HS-27A (cell line): ENCODE results near the gene IRX2.

ENCODE experiments used
- DNase-seq: peaks from one replicate; pipeline ENCODE4 v3.0.0-alpha.2; 2012; ENCODE audit warnings: low read depth, missing footprints

Gene IRX2

DNA sequence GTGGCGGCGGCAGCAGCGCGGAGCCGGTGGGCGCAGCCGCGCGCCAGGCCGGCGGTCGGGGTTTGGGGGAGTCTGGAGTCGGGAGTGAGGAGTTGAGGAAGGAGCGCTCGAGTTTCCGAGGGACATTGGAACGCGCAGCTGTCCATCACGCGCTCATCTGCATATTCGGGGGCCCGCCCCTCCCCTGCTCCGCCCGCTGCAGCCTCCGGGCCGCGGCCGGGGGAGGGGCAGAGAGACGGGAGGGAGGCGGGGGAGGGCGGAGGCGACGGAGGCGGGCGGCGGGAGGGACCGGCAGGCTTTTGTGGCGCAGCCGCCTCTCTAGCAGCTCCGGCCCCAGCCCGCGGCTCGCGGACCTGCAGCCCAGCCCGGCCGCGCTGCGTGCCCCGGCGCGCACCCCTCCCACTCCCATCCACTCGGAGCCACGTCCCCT is at the start of gene IRX2:
Gene IRX2 (minus strand): TSS at position 86 of the 430 bp plus-strand sequence. CDS start 264 bp downstream, outside the sequence.
- DNase-seq, result no peak

DNA sequence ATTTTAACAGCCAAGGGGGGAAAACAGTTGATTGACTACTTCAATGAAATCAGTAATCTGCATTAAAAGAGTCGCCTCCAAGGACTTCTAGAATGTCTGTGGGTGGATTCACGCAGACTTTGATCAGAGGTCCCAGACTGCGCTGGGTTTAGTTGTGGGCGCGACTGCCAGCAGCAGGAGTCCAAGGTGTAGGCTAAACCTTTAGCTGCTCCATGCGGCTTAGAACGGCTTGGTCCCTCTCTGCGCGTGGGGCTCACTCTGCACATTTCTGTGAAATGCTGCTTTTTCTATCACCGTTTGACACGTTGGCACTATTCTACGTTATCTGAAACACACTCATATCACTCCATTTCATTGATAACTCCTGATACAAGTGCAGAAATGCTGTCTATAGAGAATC is 48.6 kb upstream of the IRX2 start:
- DNase-seq, result no peak

DNA sequence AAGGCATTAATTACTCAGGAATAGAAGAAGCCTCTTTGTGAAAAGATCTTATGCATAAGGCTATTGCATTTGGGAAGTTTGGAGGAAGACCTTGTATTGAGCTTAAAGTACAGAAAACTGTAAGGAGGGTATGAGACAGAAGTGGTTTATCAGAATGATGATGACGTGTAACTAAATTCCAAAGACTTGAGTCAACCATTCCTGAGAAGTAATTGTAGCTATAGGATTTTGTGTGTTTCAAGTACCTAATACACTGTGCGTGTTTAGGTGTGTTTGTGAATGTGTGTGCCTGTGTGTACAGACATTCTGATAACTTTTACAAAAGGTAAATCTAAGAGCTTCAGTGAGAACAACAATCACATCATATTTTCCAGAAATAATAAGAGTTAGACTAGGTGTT is 46.5 kb upstream of the IRX2 start:
- DNase-seq, result no peak

DNA sequence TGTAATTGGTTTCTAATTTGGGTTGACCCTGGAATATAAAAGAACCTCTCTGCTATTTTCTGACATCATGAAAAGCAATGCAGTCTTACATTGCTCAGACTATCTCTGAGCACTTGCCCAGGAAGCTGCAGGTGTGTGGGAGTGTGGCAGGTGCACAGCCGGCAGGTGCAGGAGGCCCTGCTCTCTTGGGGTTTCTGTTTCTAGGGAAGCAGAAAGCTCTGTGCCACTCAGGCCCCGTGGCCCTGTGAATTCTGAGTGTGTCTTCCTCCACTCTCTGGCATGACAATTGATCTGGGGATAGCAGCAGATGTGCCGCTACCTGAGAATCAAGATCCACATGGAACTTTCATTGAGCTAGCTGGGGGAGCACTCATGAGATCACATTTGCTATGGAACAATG is 45.7 kb upstream of the IRX2 start:
- DNase-seq, result no peak

DNA sequence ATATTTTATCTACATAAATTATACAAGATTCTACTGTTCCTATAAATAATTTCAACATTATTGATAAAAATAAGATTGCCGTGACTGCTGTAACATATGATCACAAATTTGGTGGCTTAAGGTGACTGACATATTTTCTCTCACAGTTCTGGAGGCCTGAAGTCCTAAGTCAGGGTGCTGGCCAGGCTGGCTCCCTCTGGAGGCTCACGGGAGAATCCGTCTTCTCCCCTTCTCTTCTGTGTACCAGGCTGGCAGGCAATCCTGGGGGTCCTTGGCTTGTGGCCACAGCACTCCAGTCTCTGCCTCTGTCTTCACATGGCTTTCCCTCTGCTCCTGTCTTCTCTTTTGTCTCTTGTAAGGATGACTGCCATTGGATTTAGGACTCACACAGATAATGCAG is 31.7 kb upstream of the IRX2 start:
- DNase-seq, result no peak

DNA sequence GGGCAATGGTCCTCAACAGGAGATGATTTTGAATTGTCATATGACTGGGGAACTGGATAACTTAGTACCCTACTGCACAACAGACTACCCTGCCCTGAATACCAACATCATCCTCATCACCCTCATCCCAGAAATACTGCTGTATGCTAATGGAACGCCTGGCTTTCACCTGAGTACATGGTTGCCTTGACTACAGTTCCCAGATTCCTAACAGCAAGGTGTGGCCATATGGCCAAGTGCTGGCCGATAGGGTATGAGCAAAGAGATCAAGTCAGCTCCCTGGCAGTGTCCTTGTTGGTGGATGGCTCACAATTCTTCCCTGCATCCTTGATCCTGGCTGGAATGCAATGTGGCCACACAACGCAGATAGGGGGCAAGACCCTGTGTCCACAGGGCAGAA is 31.2 kb upstream of the IRX2 start:
- no peak for DNase-seq

DNA sequence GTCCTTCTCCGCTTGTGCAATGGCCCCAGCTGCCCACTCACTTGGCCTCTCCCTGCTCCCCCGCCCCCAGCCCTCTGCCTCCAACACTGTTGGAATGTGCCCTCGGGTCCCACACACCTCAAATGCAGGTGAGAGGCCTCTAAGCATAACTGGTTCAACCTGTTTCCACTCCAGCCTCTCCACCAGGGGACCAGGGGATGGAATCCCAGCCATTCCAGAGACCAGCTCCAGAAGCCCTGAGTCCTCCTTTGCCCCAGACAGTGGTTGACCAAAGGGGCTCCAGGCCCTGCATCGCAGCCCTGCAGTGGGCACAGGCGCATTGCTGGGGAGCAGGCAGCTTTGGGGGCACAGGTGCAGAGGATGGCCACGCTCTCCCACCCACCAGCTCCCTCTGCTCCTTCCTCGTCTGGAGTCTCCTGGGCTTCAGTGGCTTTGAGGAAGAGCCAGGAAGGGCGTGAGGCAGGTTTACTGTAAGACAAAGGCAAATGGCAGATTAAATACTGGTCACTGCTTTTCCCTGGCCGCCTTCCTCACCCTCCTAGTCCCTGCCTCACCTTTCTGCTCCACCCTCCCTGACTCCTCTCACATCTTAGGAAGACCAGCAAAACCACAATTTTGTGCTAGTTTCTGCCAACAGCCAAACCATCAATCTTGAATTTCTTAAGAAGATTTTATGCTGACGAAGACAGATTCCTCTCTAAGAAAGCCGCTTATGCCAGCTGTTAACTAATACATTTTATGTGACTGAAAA is 29.1 kb upstream of the IRX2 start:
- DNase-seq, result no peak

DNA sequence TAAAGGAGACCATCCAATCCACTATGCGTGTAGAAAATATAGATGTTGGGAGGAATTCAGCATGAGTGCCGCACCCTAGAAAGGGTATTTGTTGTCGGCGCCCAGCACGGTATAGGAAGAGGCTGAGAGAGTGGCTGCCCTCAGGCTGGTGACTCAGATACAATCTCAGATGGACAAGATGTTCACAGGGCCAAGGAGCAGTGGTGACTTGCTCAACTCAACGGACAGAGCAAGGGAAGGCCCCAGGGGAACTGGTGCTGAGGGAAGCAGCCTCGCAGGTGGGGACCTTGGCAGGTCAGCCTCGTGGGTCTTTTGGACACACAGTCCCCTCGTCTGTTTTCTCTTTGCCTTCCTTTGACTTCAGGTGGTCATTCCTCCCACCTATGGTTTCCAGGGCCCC is 28.0 kb upstream of the IRX2 start:
- DNase-seq, result no peak

DNA sequence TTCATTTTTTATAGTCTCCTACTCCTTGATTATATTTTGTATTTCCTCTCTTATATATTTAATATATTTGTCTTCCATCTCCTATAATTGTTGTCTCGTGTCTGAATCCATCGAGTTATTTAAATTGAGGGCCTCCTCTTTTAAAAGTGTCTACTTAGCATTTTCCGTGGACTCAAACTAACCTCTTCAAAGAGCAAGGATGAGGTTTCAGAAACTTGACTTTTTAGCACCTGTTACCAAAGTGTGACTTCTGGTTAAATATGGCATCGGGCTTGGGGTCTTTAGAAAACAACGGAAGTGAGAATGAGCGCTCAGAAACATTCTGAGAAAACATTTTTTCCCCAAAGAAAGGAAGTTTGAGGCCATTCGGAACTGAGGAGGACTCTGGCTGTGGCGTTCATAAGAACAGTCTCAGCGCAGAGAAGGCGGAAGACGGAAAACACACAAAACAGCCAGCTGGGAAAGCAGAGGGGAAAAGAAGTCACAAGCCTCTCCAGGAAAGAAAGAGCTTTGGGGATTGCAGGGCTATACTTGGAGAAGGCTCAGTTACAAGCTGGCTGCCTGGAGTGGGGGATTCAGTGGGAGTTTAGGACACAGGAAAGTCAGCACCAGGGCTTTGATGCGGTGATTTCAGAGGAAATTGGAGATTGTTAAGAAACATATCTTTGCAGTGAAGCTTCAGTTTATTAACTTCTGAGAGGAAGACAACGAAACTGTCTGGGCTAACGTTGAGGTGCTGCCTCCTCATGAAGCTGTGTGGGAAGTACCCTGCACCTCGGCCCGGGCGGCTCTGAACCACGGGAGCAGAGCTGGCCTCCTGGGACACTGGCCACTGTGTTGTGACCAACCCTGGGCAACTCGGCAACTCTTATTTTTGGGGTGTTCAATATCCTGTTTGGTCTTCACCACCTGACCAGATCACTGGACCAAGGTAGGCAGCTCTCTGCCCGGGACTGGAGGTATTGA is 25.1 kb upstream of the IRX2 start:
- DNase-seq, result no peak

DNA sequence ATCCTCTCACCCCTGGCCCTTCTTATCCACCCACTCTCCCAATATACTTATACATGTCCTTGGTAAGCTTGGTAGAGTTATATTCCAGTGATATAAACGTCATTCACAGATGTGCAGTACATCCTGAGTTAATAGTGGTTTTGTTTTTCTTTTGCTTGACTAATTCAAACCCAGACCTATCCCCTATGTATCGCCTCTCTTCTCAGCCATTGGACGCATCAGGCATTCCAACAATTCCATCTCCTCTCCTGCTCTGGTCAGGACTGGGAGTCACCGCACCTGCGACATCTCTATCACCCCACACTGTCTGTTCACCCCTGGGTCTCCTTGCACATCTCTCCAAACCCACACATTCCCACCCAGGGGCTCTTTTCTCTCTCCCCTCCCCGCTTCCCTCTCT is 21.9 kb upstream of the IRX2 start:
- DNase-seq, result no peak

DNA sequence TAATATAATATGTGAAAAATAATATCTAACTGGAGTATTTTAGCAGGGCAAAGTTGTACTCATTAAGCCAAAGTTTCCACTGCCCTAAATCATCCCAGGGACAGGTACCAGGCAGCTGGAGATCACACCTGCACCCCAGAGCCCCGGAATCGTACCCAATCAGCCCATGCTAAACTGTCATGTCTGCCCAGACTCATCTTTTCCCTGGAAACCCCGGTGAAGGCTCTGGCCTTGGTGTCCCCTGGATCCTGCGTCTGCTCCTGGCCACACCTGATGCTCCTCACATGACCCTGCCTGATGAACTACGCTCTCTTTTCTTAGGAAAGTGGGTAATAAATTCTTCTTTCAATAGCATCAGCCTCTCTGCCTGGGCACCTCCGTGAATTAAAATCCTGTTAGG is 15.6 kb upstream of the IRX2 start:
- no peak for DNase-seq

DNA sequence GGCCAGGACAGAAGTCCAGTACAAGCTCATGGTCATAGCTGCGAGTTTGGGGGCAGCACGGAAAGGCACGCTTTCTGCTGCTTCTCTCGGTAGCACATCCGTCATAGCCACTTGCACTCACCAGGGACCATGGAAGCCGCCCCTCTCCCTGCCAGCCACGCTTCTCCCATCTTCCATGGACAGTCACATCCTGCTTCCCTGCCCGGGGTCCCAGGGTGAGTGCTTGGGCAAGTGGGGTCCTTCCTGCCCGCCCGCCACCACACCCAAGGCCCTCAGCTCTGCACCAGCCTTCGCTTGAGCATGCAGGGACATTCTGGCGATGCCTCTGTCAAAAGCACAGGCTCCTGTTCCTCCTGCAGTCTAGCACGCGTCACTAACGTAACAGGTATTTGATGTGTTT is 13.1 kb upstream of the IRX2 start:
- DNase-seq, result no peak

DNA sequence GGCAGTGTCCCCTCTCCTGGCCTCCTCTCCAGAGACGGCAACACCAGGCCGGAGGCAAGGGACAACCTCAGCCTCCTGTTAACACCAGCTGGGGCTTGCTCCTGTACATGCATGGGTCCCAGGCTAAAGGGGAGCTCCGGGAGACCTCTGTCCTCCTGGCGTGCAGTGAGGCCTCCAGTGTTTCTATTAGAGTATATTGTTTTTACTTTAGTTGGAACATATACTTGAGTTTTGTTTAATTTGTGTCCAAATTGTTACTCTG is 12.0 kb upstream of the IRX2 start:
- no peak for DNase-seq

DNA sequence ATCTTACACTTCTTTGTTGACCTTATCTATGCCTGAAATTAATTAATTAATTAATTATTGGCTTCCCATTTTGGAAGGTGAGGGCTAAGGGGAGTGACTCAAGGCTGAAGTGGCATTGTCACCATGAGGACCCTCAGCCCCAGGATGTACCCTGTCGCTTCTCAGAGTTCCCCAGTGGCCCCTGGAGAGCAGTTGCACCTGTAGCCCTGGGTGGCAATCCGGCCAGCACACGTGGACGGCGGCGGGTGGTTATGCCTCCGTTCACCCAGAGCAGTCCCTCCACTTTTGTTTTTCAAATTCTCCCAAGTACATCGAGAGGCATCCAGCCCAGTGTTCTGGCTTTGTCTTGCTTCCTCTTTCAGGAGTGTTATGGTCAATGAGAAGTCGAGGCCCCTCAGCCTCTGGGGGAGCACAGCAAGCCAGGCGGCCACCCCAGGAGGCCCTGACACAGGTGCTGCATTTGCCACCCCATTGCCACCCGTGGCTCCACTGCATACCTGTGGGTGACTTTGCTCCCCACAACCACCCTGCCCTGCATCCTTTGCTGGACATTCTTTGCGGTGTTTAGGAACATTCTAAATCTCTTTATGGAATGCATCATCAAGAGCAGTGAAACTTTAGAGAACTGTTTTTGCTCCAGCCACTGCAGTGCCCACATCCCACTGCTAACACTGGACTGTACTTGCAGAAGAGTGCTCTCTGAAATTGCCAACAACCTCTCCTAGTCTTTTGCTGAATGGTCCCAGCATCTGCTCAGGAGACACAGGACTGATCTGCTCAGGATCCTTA is 11.5 kb upstream of the IRX2 start:
- DNase-seq, result no peak

DNA sequence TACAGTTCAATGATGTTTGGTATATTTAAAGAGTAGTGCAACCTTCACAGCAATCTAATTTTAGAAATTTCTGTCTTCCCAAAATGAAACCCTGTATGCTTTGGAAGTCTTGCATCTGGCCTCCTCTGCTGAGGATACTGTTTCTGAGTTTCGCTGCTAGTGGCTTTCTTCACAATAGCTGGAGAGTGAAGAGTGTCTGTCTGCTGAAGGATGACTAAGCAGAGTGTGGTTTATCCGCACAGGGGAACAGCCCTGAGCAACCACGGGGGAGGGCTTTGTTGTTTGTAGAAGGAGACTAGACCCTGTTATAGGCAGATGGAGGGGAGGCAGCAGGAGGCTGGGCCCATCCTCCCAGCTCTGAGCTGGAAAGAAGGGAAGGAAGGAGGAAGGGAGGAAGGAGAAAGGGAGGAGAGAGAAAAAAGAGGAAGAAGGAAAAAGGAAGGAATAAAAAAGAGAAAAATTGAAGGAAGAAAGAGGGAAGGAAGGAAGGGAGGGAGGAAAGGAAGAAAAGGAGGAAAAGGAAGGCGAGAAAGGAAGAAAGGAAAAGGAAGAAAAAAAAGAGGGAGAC is 10.5 kb upstream of the IRX2 start:
- no peak for DNase-seq

DNA sequence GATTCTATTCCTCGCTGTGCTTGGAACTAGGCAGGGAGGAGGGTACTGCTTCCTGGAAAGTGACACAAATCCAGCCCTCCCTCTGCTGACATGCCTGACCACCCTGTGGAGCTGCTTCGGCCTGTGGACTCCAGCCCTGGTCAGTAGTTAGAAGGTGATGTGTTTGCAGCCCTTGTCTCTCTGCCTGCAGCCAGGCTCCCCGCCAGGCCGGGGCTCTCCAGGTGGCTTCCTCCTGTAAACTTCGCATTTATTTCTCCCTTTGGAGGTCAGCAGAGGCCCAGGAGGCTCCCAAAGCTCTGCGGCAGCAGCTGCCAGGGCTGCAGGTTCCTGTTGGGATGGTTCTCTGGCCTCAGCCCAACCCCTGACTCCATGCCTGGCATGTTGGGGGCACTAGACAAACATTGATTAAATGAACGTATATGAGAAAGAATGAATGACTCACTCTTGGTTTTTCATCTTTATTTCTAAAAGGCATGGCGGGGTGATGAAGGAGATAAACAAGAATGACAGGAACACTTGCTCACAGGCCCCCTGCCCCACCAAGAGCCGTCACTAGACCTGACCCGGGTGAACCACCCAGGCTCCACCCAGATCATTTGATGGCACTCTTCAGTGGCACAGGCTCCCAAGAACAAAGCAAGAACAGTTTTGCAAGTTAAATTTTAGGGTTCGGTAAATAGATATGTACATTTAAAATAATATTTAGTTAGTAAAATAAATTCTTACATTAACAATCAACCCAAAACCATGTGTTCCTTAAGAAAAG is 8.4 kb upstream of the IRX2 start:
- no peak for DNase-seq

DNA sequence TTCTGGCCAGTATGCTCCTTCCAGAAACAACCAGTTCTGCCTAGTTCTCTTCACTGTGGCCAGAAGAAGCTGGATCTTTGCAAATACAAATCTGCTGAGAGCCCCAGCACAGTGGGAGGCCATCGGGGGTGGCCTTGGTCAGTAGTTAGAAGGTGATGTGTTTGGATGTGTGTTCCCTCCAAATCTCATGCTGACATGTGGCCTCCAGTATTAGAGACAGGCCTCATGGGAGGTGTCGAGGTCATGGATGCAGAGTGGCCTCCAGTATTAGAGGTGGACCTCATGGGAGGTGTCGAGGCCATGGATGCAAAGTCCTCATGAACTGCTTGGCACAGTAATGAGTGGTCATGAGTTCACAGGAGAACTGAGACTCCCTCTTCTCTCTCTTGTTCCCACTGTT is 7.6 kb upstream of the IRX2 start:
- no peak for DNase-seq

DNA sequence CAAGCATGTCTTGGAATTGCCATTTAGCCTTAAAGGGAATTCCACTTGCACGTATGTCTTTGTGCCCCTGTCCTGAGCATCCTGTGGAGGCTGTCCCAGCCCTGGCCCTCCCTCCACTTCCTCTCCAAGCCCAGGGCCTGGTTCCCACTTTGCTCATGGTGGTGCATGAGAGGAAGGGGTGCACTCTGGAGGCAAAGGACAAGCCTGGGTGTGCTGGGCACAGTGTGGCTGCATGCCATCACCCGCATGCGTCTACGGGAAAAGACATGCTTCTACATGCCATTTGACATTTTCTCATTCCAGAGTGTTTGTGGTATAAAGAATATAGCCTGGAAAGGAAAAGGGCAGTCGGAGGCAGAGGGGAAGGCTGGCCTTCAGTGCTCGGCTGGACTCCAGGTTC is 7.2 kb upstream of the IRX2 start:
- DNase-seq, result no peak

DNA sequence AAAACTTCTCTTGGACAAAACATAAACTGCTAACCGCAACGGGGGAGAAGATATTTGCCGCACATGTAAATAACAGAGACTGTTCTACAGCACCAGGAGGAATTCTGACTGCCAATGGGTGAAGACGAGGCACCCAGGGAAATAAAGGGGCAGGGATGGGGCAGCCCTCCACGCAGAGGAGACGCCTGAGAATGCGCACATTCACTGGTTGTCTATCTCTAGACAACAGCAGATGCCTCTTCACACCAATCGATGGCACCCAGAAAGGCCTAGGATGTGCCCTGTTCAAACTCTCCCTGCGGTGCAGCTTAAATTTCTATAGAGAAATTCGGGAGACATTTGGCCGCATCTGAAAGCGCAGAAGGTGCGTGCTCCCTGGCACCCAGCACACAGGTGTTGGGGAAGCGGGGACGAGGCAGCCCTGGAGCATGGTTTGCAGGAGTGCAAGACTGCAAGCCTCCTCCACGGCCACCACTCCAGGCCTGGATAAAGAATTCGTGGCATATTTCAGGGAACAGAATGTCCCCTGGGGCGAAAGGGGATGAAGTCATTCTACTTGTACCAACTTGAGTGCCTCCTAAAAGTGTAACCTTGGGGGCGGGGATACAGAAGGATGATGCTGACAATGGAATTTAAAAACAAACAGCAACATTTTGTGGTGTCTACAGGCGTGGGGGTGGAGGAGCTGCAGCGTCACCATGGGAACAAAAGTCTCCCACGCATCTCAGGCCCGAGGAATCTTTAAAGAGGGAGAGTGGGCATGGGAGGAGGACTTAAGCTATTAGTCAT is 6.3 kb upstream of the IRX2 start:
- no peak for DNase-seq

DNA sequence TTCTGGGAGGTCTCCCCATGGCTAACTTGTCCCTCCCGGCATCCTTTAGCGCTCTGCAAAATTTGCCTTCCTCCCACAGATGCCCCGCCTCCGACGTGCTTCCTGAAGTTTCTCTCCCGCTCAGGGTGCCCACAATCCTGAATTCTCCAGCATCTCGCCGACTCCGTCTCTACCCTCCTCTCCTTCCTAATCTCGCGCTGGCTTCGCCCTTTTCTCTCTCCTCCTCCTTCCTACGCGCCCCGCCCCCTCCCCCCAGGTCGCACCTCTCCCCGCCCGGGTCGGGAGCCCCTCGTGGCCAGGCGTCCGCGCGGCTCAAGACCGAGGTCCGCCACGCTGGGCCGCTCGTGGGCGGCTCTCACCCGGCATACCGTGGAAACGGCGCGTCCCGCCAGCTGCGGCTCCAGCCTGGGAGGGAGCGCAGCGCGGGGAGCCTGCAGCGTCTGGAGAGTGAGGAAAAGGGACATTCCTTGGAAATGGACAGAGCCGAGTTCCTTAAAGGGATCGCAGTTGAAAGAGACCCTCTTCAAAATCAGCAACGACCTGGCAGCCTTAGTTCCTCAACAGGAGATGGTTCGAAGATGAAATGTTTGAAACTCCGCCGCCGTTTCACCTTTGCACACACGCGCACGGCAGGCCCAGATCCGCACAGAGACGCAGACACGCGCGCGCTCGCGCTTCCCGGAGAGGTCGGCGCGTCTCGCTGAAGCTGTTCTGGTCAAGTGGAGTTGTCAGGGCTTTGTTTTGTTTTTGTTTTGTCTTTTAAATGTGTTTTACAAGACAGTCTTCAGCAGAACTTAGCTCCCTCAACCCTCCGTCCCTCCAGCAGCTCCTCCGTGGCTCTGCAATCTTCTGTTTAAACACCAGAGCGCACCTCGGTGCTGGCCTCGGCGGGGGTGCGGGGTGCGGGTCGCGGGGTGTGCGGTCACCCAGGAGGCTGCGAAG is 5.0 kb upstream of the IRX2 start:
- no peak for DNase-seq
